ENCODE measurements around the gene HBD.

GRCh38 chr11:5276697-5277096 lies 42.4 kb upstream of the HBD start:
- TF ChIP-seq, protein P1, sequence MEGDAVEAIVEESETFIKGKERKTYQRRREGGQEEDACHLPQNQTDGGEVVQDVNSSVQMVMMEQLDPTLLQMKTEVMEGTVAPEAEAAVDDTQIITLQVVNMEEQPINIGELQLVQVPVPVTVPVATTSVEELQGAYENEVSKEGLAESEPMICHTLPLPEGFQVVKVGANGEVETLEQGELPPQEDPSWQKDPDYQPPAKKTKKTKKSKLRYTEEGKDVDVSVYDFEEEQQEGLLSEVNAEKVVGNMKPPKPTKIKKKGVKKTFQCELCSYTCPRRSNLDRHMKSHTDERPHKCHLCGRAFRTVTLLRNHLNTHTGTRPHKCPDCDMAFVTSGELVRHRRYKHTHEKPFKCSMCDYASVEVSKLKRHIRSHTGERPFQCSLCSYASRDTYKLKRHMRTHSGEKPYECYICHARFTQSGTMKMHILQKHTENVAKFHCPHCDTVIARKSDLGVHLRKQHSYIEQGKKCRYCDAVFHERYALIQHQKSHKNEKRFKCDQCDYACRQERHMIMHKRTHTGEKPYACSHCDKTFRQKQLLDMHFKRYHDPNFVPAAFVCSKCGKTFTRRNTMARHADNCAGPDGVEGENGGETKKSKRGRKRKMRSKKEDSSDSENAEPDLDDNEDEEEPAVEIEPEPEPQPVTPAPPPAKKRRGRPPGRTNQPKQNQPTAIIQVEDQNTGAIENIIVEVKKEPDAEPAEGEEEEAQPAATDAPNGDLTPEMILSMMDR (IDR thresholded peaks at IDR 0.05), result no peak
- TF ChIP-seq POLR2A (IDR thresholded peaks at IDR 0.05) (no peak), POLR2AphosphoS5 (IDR thresholded peaks at IDR 0.05) (no peak)

All from breast epithelium (tissue), 3 donors.